SH-SY5Y (cell line): ENCODE results near the gene PMVK.

Experiments
- GATA2 ChIP-seq: IDR thresholded peaks from 2 replicates; pipeline ENCODE4 v1.6.1; 2011; ENCODE audit warnings: mild to moderate bottlenecking, low read depth, low read length
- GATA3 ChIP-seq: IDR thresholded peaks from 2 replicates; pipeline ENCODE4 v1.6.1; 2011; ENCODE audit warnings: low read depth, mild to moderate bottlenecking, low read length, moderate library complexity

The PMVK gene

GRCh38 chr1:154971341-154971998 lies 35.0 kb upstream of the PMVK start:
- TF ChIP-seq GATA3 (no peak), GATA2 (no peak)

- TF ChIP-seq GATA3: no peak
- no peak for TF ChIP-seq GATA2
Measured at GRCh38 chr1:154970631-154971340, 34.3 kb upstream of the PMVK start, which contains the start of gene SHC1. TSS of gene SHC1 (minus strand) at chr1:154970747. CDS start at chr1:154970526, 221 bp downstream.

DNA sequence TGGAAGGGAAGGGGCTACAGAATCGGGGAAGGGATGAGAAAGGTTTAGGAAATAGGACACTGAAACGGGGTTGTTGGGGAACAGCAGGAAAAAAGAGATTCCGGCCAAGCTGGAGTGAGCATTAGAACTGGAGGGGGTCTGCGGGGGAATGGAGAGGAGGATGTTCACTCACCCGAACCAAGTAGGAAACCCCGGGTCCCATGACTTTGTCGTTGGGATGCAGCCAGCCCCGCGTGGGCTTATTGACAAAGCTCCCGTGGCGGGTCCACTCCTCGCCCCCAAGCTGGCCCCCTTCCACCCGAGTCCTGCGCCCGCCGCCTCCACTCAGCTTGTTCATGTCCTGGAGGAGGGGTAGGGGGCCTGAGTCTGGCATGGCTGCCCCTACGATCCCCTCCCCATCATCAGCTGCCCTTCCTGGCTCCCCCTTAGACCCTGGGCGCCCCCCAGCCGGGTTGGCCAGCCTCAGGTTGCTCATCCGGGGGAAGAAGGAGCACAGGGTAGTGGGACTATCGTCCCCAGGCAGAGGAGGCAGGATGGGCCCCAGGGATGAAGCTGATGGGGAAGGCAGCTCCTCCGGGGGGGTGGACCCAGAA lies 33.4 kb upstream of the PMVK start:
- TF ChIP-seq GATA3 (no peak), GATA2 (no peak)

DNA sequence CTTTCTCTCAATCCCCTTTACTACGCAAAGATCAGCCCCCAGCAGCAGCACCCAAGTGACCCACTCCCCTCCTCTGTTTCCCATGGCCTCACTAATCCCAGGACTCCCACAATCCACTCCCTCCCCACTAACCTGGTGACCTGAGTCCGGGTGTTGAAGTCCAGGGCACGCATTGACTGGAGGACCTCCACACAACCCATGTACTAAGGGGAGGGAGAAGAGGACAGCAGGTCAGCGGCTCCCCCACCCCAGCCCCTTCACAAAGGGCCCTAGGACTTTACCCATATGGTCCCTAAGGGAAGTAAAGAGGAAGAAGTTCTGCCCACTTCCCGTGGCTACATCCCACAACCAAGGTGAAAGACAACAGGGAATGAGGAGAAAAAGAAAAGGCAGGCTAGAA lies 32.7 kb upstream of the PMVK start:
- TF ChIP-seq GATA2 (no peak), GATA3 (no peak)

DNA sequence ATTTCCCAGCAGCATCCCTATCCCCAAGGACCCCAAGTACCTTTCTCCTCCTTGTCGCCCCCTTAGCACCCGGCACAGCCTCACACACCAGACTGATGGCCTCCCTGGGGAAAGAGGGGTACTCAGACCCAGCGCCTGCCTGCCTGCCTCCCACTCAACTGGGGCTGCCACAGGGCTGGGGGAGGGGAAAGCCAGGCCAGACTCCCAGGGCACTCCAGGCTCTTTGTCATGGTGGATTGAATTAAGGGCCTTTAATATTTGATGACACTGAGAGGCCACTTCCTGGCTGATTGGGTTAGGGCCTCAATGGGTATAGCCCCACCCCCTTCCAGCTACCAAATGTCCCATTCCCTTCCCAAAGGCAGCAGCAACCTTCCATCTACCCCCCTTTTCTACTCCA lies 32.2 kb upstream of the PMVK start:
- TF ChIP-seq GATA2: no peak
- no peak for TF ChIP-seq GATA3

DNA sequence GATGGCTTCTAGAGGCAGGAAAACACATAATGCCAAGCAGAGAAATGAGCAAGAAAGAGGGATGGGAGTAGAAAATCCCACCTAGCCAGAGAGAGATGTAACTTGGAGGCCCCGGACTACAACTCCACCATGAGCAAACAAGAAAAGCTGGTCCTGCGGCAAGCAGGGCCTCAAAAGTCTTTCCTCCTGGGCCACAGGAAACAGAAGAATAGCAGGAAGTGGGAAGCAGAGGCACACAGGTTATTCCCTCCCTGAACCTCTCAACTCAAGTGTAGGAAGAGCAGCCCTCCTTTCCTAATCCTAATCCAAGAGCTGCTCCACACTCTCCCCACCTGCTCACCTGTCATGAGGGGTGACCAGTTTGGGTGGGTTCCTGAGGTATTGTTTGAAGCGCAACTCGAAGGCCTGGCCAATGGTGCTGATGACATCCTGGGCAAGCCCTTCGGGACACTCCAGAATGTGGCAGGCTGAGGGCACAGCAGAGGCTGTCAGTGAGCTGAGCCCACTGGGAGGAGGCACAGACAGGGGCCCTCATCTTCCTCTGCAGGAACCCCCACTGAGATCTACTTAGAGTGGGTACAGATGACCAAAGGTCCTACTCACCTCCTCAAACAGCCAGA lies 30.9 kb upstream of the PMVK start:
- no peak for TF ChIP-seq GATA3
- TF ChIP-seq GATA2: no peak

DNA sequence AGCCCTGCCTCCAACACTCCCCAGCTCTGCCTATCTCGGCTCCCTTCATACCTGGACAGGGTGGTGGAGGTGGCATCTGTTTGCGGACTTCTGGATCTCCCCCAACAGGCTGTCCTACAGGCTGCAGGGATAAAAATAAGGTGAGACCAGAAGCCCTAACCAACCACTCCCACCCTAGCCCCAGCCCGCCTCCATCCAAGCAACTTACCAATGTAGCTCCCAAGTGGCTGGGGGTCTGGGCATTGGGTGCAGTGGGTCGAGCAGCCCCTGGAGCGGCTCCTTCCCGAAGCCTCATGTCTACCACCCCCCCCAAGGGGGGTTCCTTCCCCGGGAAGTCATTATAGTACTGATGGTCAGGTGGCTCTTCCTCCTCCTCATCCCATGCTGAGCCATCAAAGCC lies 29.6 kb upstream of the PMVK start:
- no peak for TF ChIP-seq GATA3
- TF ChIP-seq GATA2: no peak

- TF ChIP-seq GATA3 (no peak), GATA2 (no peak)
Measured at GRCh38 chr1:154964359-154964758, 27.8 kb upstream of the PMVK start.

- no peak for TF ChIP-seq GATA2
- no peak for TF ChIP-seq GATA3
Measured at GRCh38 chr1:154963643-154964042, 27.1 kb upstream of the PMVK start.

DNA sequence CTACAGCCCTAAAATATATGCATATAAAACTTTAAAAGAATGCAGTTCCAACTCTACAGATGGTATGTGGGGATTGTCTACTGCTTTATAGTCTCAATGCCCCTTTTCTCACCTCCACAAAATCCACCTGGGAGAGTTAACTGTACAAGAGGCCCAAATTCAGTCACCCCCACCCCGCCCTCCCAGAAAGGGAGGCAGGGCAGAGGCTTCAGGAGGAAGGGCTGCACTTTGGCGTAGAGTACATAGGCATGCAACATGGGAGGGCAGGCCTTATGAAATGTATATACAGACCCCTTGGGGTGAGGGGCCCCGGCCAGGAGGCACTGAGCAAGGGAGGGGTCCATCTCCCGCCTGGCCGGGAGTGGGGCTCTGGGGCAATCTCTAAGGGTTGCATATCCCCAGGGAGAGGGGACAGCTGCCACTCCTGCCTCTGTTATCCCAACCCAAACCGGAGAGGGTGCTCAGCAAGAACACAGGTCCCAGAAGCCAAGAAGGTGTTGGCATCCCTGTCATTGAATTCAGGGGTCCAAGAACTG lies 26.3 kb upstream of the PMVK start:
- TF ChIP-seq GATA3 (no peak), GATA2 (no peak)

- TF ChIP-seq GATA2: no peak
- no peak for TF ChIP-seq GATA3
Measured at GRCh38 chr1:154962156-154962749, 25.7 kb upstream of the PMVK start.

DNA sequence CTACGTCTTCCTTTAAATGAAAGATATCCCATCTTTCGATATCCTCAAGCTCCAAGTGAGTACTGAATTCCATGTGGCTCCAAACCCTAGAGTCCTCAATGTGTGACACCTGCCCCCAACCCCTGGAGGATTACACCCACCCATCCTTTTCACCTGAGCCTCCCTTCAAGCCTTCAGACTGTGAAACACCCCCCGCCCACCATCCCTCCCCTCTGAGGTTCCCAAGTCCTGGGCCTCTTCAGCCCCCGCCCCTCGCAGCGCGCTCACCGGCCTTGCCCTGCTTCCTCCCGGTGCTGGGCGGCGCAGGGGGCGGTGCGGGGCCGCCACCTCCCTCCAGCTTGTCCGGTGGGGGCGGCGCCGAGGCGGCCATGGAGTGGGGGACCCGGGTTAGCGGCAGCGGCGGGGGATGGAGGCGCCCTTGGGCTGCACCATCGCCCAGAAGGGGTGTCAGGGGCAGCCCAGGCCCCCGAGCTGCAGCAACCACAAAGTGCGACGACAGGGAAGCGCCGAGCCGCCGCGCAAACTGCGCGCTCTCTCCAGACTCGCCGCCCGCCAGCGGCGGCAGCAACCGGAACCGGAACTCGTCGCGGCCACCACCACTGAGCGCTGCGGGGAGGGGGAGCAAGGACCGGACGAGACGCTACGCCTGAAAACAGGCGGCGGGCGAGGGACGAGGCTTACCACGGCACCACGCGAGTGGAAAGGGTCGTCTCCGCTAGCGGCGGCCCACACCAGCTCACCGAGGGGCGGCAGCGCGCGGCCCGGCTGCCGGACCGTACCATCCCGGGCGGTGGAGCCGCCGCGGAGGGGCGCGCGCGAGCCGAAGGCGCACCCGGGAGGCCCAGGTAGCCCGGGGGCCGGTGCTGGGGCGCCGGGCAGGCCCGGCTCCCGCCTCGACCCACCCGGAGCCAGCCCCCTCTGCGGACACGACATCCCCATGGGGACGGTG lies 25.0 kb upstream of the PMVK start, which contains the start of gene PYGO2:
Gene PYGO2, minus strand, starts transcription at position 576 of the 949 bp plus-strand sequence. Its CDS starts 206 bp downstream, at position 370.
- TF ChIP-seq GATA2 (no peak; the same call in 1 of the 2 replicates), GATA3 (no peak)
